Measurements from ENCODE around the gene OPCML. TPM values are rescaled to one million over a fixed set of nuclear protein-coding genes. Genes with fewer than 3 reads are reported as not detected.

The OPCML gene
- total RNA-seq, 1 experiment from 2014 or later: not detected

DNA sequence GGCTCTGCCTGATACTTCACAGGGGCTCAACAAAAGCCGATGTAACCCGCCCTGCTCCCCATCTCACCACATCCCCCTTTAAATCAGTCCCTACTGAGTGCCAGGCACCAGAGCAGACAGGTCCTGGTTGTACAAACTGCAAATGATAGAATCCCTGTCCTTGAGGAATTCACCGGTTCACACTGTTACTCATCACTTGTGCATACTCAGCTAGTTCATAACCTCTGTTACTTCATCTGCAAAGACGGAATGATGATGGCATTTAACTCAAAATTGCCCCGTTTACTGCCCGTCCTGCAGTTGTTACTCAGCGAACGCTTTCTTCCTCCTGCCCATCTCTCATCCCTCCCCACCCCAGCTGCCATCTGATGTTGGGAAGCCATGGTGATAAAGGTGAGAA is 384.7 kb downstream of the OPCML start:
- ATAC-seq: no peak
- in situ Hi-C loops (cut with HindIII; ENCODE audit: low pct_unique_long_range_greater_than_20kb, low sequenced_read_pairs): no loop called here
- TF ChIP-seq SIN3A (IDR thresholded peaks at IDR 0.05; ENCODE audit: borderline replicate concordance, insufficient read depth, low read depth, low read length) (no peak), TCF7L2 (IDR thresholded peaks at IDR 0.05; ENCODE audit: low read depth, low read length) (no peak), POLR2AphosphoS5 (IDR thresholded peaks at IDR 0.05; ENCODE audit: low read depth, low read length) (no peak)
- TF ChIP-seq, protein P1, sequence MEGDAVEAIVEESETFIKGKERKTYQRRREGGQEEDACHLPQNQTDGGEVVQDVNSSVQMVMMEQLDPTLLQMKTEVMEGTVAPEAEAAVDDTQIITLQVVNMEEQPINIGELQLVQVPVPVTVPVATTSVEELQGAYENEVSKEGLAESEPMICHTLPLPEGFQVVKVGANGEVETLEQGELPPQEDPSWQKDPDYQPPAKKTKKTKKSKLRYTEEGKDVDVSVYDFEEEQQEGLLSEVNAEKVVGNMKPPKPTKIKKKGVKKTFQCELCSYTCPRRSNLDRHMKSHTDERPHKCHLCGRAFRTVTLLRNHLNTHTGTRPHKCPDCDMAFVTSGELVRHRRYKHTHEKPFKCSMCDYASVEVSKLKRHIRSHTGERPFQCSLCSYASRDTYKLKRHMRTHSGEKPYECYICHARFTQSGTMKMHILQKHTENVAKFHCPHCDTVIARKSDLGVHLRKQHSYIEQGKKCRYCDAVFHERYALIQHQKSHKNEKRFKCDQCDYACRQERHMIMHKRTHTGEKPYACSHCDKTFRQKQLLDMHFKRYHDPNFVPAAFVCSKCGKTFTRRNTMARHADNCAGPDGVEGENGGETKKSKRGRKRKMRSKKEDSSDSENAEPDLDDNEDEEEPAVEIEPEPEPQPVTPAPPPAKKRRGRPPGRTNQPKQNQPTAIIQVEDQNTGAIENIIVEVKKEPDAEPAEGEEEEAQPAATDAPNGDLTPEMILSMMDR (IDR thresholded peaks at IDR 0.05): no peak
- TF ChIP-seq, protein P2, sequence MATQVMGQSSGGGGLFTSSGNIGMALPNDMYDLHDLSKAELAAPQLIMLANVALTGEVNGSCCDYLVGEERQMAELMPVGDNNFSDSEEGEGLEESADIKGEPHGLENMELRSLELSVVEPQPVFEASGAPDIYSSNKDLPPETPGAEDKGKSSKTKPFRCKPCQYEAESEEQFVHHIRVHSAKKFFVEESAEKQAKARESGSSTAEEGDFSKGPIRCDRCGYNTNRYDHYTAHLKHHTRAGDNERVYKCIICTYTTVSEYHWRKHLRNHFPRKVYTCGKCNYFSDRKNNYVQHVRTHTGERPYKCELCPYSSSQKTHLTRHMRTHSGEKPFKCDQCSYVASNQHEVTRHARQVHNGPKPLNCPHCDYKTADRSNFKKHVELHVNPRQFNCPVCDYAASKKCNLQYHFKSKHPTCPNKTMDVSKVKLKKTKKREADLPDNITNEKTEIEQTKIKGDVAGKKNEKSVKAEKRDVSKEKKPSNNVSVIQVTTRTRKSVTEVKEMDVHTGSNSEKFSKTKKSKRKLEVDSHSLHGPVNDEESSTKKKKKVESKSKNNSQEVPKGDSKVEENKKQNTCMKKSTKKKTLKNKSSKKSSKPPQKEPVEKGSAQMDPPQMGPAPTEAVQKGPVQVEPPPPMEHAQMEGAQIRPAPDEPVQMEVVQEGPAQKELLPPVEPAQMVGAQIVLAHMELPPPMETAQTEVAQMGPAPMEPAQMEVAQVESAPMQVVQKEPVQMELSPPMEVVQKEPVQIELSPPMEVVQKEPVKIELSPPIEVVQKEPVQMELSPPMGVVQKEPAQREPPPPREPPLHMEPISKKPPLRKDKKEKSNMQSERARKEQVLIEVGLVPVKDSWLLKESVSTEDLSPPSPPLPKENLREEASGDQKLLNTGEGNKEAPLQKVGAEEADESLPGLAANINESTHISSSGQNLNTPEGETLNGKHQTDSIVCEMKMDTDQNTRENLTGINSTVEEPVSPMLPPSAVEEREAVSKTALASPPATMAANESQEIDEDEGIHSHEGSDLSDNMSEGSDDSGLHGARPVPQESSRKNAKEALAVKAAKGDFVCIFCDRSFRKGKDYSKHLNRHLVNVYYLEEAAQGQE (IDR thresholded peaks at IDR 0.05; ENCODE audit: insufficient read depth in 1 of 2, low read depth in 2 of 2, low read length in 1 of 2): no peak
- no peak overlapping the region for H3K27ac ChIP-seq (ENCODE audit: low read length)
- intact Hi-C loops (cut with micrococcal nuclease; ENCODE audit: unreplicated experiment): no loop called here
- H3K4me1 ChIP-seq (ENCODE audit: control insufficient read depth, insufficient read depth, low read length): no peaks in the 10 kb centered on the region
- no TSS peak for BruUV-seq (replicated peaks)
- ChIA-PET POLR2A (no interaction called here), CTCF (no interaction called here)
- H3K27me3 ChIP-seq (ENCODE audit: control insufficient read depth, insufficient read depth, low read length): peaks cover 4% of the 10 kb centered on the region; the same call in 1 of the 2 replicates
- no peaks in the 10 kb centered on the region for H3K9me3 ChIP-seq (ENCODE audit: control insufficient read depth, insufficient read depth, low read depth, low read length)
- H3K36me3 ChIP-seq (ENCODE audit: control insufficient read depth, insufficient read depth, low read length): no peaks in the 10 kb centered on the region
- no peak for DNase-seq (ENCODE audit: low read depth, low spot score)
- H3K4me3 ChIP-seq (ENCODE audit: low read depth in 2 of 2, low read length in 2 of 2): no peak overlapping the region

DNA sequence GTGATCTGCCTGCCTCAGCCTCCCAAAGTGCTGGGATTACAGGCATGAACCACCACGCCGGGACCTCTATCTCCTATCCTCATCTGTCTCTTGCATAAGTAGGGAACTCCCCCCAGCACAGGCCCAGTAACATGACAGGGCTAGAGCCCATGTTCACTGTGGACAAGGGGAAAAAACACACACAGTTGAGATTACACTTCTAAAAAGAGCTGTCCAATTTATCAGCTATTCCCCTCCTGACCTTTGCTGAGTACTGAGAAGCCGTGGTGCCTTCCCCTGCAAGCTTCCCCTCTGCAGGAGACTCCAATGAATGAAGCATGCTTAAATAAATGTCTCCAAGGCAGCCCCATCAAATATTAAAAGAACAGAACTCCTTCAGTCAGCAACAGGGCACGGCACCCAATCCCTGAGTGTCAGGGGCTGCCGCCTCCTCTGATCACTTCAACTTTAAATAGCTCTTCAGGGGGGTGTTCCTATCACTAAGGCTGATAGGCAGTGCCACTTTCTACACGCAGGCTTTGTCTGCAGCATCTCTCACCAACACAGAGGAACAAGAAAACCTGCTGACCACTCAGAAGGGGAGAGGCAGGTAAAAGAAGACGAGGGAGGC is 385.5 kb downstream of the OPCML start:
- ChIA-PET POLR2A (no interaction called here), CTCF (interaction anchor here (0.8 kb wide), 1 partner anchor 31 kb away, joined by 3 read pairs; no protein-coding TSS in a partner anchor)
- TF ChIP-seq TCF7L2 (IDR thresholded peaks at IDR 0.05; ENCODE audit: low read depth, low read length): no peak
- TF ChIP-seq, protein P2 (IDR thresholded peaks at IDR 0.05; ENCODE audit: insufficient read depth in 1 of 2, low read depth in 2 of 2, low read length in 1 of 2): no peak
- no peak for TF ChIP-seq POLR2AphosphoS5 (IDR thresholded peaks at IDR 0.05; ENCODE audit: low read depth, low read length)
- no peak for TF ChIP-seq SIN3A (IDR thresholded peaks at IDR 0.05; ENCODE audit: borderline replicate concordance, insufficient read depth, low read depth, low read length)
- TF ChIP-seq, protein P1 (IDR thresholded peaks at IDR 0.05): no peak
- no peaks in the 10 kb centered on the region for H3K9me3 ChIP-seq (ENCODE audit: control insufficient read depth, insufficient read depth, low read depth, low read length)
- in situ Hi-C loops (cut with HindIII; ENCODE audit: low pct_unique_long_range_greater_than_20kb, low sequenced_read_pairs): no loop called here
- ATAC-seq (no peak), DNase-seq (ENCODE audit: low read depth, low spot score) (no peak)
- BruUV-seq (replicated peaks): no TSS peak
- intact Hi-C loops (cut with micrococcal nuclease; ENCODE audit: unreplicated experiment): no loop called here
- peaks cover 4% of the 10 kb centered on the region; the same call in 1 of the 2 replicates for H3K27me3 ChIP-seq (ENCODE audit: control insufficient read depth, insufficient read depth, low read length)
- no peaks in the 10 kb centered on the region for H3K4me1 ChIP-seq (ENCODE audit: control insufficient read depth, insufficient read depth, low read length)
- no peak overlapping the region for H3K27ac ChIP-seq (ENCODE audit: low read length)
- no peaks in the 10 kb centered on the region for H3K36me3 ChIP-seq (ENCODE audit: control insufficient read depth, insufficient read depth, low read length)
- H3K4me3 ChIP-seq (ENCODE audit: low read depth in 2 of 2, low read length in 2 of 2): no peak overlapping the region
